SK-N-SH treated with all-trans-retinoic acid at 6 μM for 48 hours (cell line): ENCODE measurements around the gene HGFAC.

Experiments
- ARNTL ChIP-seq: fragments of 450-650 bp; formaldehyde crosslinking; IDR thresholded peaks from 2 replicates; pipeline ENCODE4 v1.5.0; 2020; ENCODE audit warnings: low read depth, mild to moderate bottlenecking, moderate library complexity, borderline replicate concordance
- CSDC2 ChIP-seq: fragments of 250-450 bp; sonication (Bioruptor Pico); IDR thresholded peaks from 2 replicates; pipeline ENCODE4 v1.5.0; 2020; ENCODE audit warnings: mild to moderate bottlenecking, moderate library complexity
- PPARA ChIP-seq: fragments of 250-450 bp; sonication (Bioruptor Pico); IDR thresholded peaks from 2 replicates; pipeline ENCODE4 v1.5.0; 2020; ENCODE audit warnings: mild to moderate bottlenecking, borderline replicate concordance
- ZC3H10 ChIP-seq: fragments of 250-450 bp; sonication (Bioruptor Pico); IDR thresholded peaks from 2 replicates; pipeline ENCODE4 v1.5.1; 2021; ENCODE audit warnings: mild to moderate bottlenecking, moderate library complexity
- ZFP3 ChIP-seq: fragments of 250-450 bp; sonication (Bioruptor Pico); IDR thresholded peaks from 2 replicates; pipeline ENCODE4 v1.5.0; 2020; ENCODE audit warnings: mild to moderate bottlenecking, moderate library complexity

GRCh38 chr4:3446631-3447320 is 5.0 kb downstream of the HGFAC start:
- TF ChIP-seq CSDC2 (CRISPR knock-in tag) (no peak), ARNTL (CRISPR knock-in tag) (no peak), ZC3H10 (CRISPR knock-in tag) (no peak), PPARA (CRISPR knock-in tag) (no peak), ZFP3 (no peak)
